GM23338 (cell line): ENCODE data around the gene RAB3GAP1. TPM values are rescaled to one million over a fixed set of nuclear protein-coding genes. Genes with fewer than 3 reads are reported as not detected.

Experiments used
- ATAC-seq: fragments of 200-7000 bp; cut with Tn5 transposase; 3 replicates; pipeline ENCODE4 v1.9.1; 2020
- DNase-seq: peaks from one replicate; pipeline ENCODE4 v3.0.0-alpha.2; 2015; ENCODE audit warnings: low spot score
- H2AFZ ChIP-seq: fragments of 200-600 bp; sonication (generic); 2 replicates; pipeline ENCODE4 v1.8.0; 2016; ENCODE audit warnings: antibody characterized with exemption, mild to moderate bottlenecking, moderate library complexity
- H3F3A ChIP-seq: fragments of 200-600 bp; sonication (generic); replicated peaks from 2 replicates; pipeline ENCODE4 v1.8.0; 2017; ENCODE audit warnings: antibody characterized with exemption, mixed run types, low read depth
- H3K27ac ChIP-seq: fragments of 200-600 bp; sonication (generic); 2 replicates; pipeline ENCODE4 v1.6.1; 2016; ENCODE audit warnings: low read depth
- H3K27me3 ChIP-seq: fragments of 200-600 bp; sonication (generic); 2 replicates; pipeline ENCODE4 v1.8.0; 2016; ENCODE audit warnings: mild to moderate bottlenecking, mixed run types, moderate library complexity; ENCODE audit not compliant: insufficient read depth
- H3K36me3 ChIP-seq: fragments of 200-600 bp; sonication (generic); 2 replicates; pipeline ENCODE4 v1.8.0; 2016; ENCODE audit warnings: mild to moderate bottlenecking; ENCODE audit not compliant: insufficient read depth
- H3K4me1 ChIP-seq: fragments of 200-600 bp; sonication (generic); 2 replicates; pipeline ENCODE4 v1.8.0; 2016; ENCODE audit warnings: mild to moderate bottlenecking, moderate library complexity; ENCODE audit not compliant: insufficient read depth
- H3K4me2 ChIP-seq: fragments of 200-600 bp; sonication (generic); 2 replicates; pipeline ENCODE4 v1.7.1; 2017; ENCODE audit warnings: mixed run types
- H3K4me3 ChIP-seq: fragments of 200-600 bp; sonication (generic); 2 replicates; pipeline ENCODE4 v1.6.1; 2016; ENCODE audit warnings: mixed run types
- H3K79me2 ChIP-seq: fragments of 200-600 bp; sonication (generic); replicated peaks from 2 replicates; pipeline ENCODE4 v1.8.0; 2017; ENCODE audit warnings: mild to moderate bottlenecking; ENCODE audit not compliant: insufficient read depth
- H3K9me2 ChIP-seq: fragments of 200-600 bp; sonication (generic); 2 replicates; pipeline ENCODE4 v1.8.0; 2017; ENCODE audit not compliant: insufficient read depth
- H4K20me1 ChIP-seq: fragments of 200-600 bp; sonication (generic); replicated peaks from 2 replicates; pipeline ENCODE4 v1.8.0; 2017; ENCODE audit warnings: mild to moderate bottlenecking; ENCODE audit not compliant: insufficient read depth
- H3K27ac Mint-ChIP-seq: 2 replicates; pipeline ENCODE4 v1.8.0; 2020; ENCODE audit warnings: inconsistent platforms, mild to moderate bottlenecking, moderate library complexity, mixed read lengths
- H3K27me3 Mint-ChIP-seq: 3 replicates; pipeline ENCODE4 v1.8.0; 2022; ENCODE audit warnings: low read depth, mild to moderate bottlenecking, moderate library complexity, mixed read lengths, inconsistent platforms; ENCODE audit not compliant: insufficient read depth, poor library complexity
- H3K36me3 Mint-ChIP-seq: 3 replicates; pipeline ENCODE4 v1.8.0; 2021; ENCODE audit warnings: low read depth, mild to moderate bottlenecking, inconsistent platforms, moderate library complexity, mixed read lengths
- H3K4me1 Mint-ChIP-seq: 3 replicates; pipeline ENCODE4 v1.8.0; 2020; ENCODE audit warnings: mild to moderate bottlenecking, inconsistent platforms, mixed read lengths
- H3K4me3 Mint-ChIP-seq: 3 replicates; pipeline ENCODE4 v1.8.0; 2021; ENCODE audit warnings: moderate library complexity, mild to moderate bottlenecking, inconsistent platforms, mixed read lengths
- H3K9me3 Mint-ChIP-seq: 3 replicates; pipeline ENCODE4 v1.8.0; 2020; ENCODE audit warnings: moderate library complexity, mild to moderate bottlenecking, inconsistent platforms, mixed read lengths
- CREB1 ChIP-seq: fragments of 250-450 bp; sonication (Bioruptor Pico); IDR thresholded peaks from 2 replicates; pipeline ENCODE4 v1.5.0; 2020; ENCODE audit warnings: low read depth, mild to moderate bottlenecking, moderate library complexity
- CTCF ChIP-seq, 2 experiments: fragments of 200-600 bp in 1 of 2; sonication (generic) in 1 of 2; conservative IDR thresholded peaks; 2 replicates each; pipeline versions ENCODE4 v1.5.1 to v1.6.1; 2016 to 2017; ENCODE audit warnings: antibody characterized with exemption in 2 of 2, low read depth in 2 of 2, mild to moderate bottlenecking in 2 of 2, moderate library complexity in 1 of 2
- ETS1 ChIP-seq: IDR thresholded peaks from 2 replicates; pipeline ENCODE4 v1.6.1; 2016; ENCODE audit warnings: antibody characterized with exemption
- EZH2 ChIP-seq: fragments of 200-600 bp; sonication (generic); IDR thresholded peaks from one replicate; pipeline ENCODE4 v1.8.0; 2017; ENCODE audit warnings: antibody characterized with exemption, mild to moderate bottlenecking, low read depth; ENCODE audit not compliant: unreplicated experiment
- JUNB ChIP-seq: IDR thresholded peaks from one replicate; pipeline ENCODE4 v1.6.1; 2016; ENCODE audit warnings: antibody characterized with exemption; ENCODE audit not compliant: unreplicated experiment
- NANOG ChIP-seq: IDR thresholded peaks from 2 replicates; pipeline ENCODE4 v1.6.1; 2016; ENCODE audit warnings: antibody characterized with exemption, borderline replicate concordance
- POLR2AphosphoS5 ChIP-seq: IDR thresholded peaks from 2 replicates; pipeline ENCODE4 v1.6.1; 2016; ENCODE audit warnings: antibody characterized with exemption, low read depth
- REST ChIP-seq: IDR thresholded peaks from one replicate; pipeline ENCODE4 v1.6.1; 2018; ENCODE audit warnings: antibody characterized with exemption; ENCODE audit not compliant: unreplicated experiment
- STAT1 ChIP-seq: IDR thresholded peaks from one replicate; pipeline ENCODE4 v1.6.1; 2016; ENCODE audit warnings: antibody characterized with exemption; ENCODE audit not compliant: unreplicated experiment
- ZNF114 ChIP-seq: fragments of 250-450 bp; sonication (Bioruptor Pico); IDR thresholded peaks from 2 replicates; pipeline ENCODE4 v1.5.0; 2020; ENCODE audit warnings: mild to moderate bottlenecking, moderate library complexity
- polyA plus RNA-seq: library from polyadenylated mRNA; unstranded; fragments of >200 nt; fragmentation: Nextera tagmentation; extraction: Ambion mirVana; gene quantifications from 2 replicates; pipeline ENCODE4 v1.2.1, GENCODE V29; 2016
- total RNA-seq: library from RNA; depleted of rRNA; stranded (reverse); fragments of >200 nt; shearing (Covaris generic); gene quantifications from 2 replicates; pipeline ENCODE4 v1.2.3, GENCODE V29; 2014

RAB3GAP1 gene
- total and polyA plus RNA-seq, 2 experiments from 2014 or later = 22.5 to 40.4 TPM

- TF ChIP-seq ZNF114 (no peak), ETS1 (no peak), JUNB (no peak), CTCF (conservative IDR thresholded peaks at IDR 0.05; ENCODE audit: low read depth in 2 of 2) (no peak), EZH2 (no peak), CREB1 (CRISPR knock-in tag) (no peak)
Observed at GRCh38 chr2:135119582-135119981, 67.5 kb downstream of the RAB3GAP1 start (continued).

GRCh38 chr2:135121016-135121657 is 69.0 kb downstream of the RAB3GAP1 start:
- H3K36me3 Mint-ChIP-seq = peaks cover 11% of the 10 kb centered on the region
- no peak for TF ChIP-seq ZNF114
- no peak for TF ChIP-seq POLR2AphosphoS5
- no peak for TF ChIP-seq CTCF (conservative IDR thresholded peaks at IDR 0.05; ENCODE audit: low read depth in 2 of 2)
- no peak for TF ChIP-seq STAT1
- TF ChIP-seq REST = no peak
- TF ChIP-seq NANOG = no peak
- no peak for TF ChIP-seq CREB1 (CRISPR knock-in tag)
- no peak for TF ChIP-seq JUNB

More at GRCh38 chr2:135121016-135121657, 69.0 kb downstream of the RAB3GAP1 start:
- no peak overlapping the region for H3K27ac Mint-ChIP-seq
- no peaks in the 10 kb centered on the region for H3K4me1 Mint-ChIP-seq
- H3K4me1 ChIP-seq = no peaks in the 10 kb centered on the region
- no peaks in the 10 kb centered on the region for H4K20me1 ChIP-seq
- H3K9me2 ChIP-seq = no peaks in the 10 kb centered on the region
- peaks cover 4% of the 10 kb centered on the region for H3K27me3 Mint-ChIP-seq
- H3K27me3 ChIP-seq = no peaks in the 10 kb centered on the region
- no peak overlapping the region for H3K4me2 ChIP-seq
- no peak overlapping the region for H3K4me3 Mint-ChIP-seq
- no peaks in the 10 kb centered on the region for H3K79me2 ChIP-seq
- H3K9me3 Mint-ChIP-seq = peaks cover 4% of the 10 kb centered on the region; the same call in 2 of the 3 replicates
- DNase-seq = no peak
- H3K4me3 ChIP-seq = no peak overlapping the region
- H3K27ac ChIP-seq = no peak overlapping the region
- no peak for ATAC-seq
- H2AFZ ChIP-seq = no peak overlapping the region
- H3K36me3 ChIP-seq = no peaks in the 10 kb centered on the region; the same call in 1 of the 2 replicates
- no peaks in the 10 kb centered on the region for H3F3A ChIP-seq
